Right ventricle myocardium inferior (tissue), 1 donor: ENCODE measurements around the gene SBK3. TPM values are rescaled to one million over a fixed set of nuclear protein-coding genes. Genes with fewer than 3 reads are reported as not detected.

Source experiments
- ATAC-seq: fragments of 200-7000 bp; cut with Tn5 transposase; one replicate; pipeline ENCODE4 v1.9.1; 2020; ENCODE audit warnings: mild to moderate bottlenecking, moderate library complexity
- DNase-seq: peaks from one replicate; pipeline ENCODE4 v3.0.0; 2021; ENCODE audit errors: missing footprints
- intact Hi-C: fragments of 100-400 bp; cut with DNase I; formaldehyde crosslinking; loops from one replicate; pipeline ENCODE4 v1.11.0; 2022
- total RNA-seq: library from RNA; stranded (reverse); fragmentation: NEBNext Ultra II Directional; extraction: Animal tissue kit (Norgen Biotek cat#: 25700); gene quantifications from one replicate; pipeline ENCODE4 v1.2.1, GENCODE V29; 2021
- donor health status: DM: no; HTN: yes; CAD: no; lungs with severe emphysema.

Gene SBK3
- total RNA-seq, 1 donor from 2014 or later = 17.6 TPM

GRCh38 chr19:55528030-55528803 lies 17.1 kb downstream of the SBK3 start:
- ATAC-seq (no peak), DNase-seq (no peak)
- intact Hi-C loops = no loop called here

- intact Hi-C loops = no loop called here
- ATAC-seq (no peak), DNase-seq (no peak)
Measured at GRCh38 chr19:55527197-55528029, 17.9 kb downstream of the SBK3 start.

GRCh38 chr19:55526216-55527196 lies 18.8 kb downstream of the SBK3 start:
- DNase-seq = peak; percentile 91
- intact Hi-C loops = no loop called here

GRCh38 chr19:55525289-55526101 lies 19.8 kb downstream of the SBK3 start:
- ATAC-seq (peak; percentile 65), DNase-seq (no peak)
- intact Hi-C loops = no loop called here

More at GRCh38 chr19:55526216-55527196, 18.8 kb downstream of the SBK3 start:
- peak; percentile 73 for ATAC-seq

GRCh38 chr19:55520691-55521292 lies 24.6 kb downstream of the SBK3 start:
- intact Hi-C loops = no loop called here
- ATAC-seq = no peak
- no peak for DNase-seq

GRCh38 chr19:55519451-55520311 lies 25.7 kb downstream of the SBK3 start:
- ATAC-seq = no peak
- DNase-seq = no peak
- intact Hi-C loops = loop anchor here (5.0 kb wide), 1 partner anchor 63 kb away; the partner anchor contains the start of gene ZNF579

- peak; percentile 95 for DNase-seq
- peak; percentile 98 for ATAC-seq
- intact Hi-C loops = loop anchor here (1.0 to 5.0 kb wide), 4 partner anchors 20 to 115 kb away; partner anchors contain the start of genes SBK2 and ZNF579
Measured at GRCh38 chr19:55516878-55517620, 28.3 kb downstream of the SBK3 start.

- no peak for DNase-seq
- intact Hi-C loops = no loop called here
- no peak for ATAC-seq
Measured at GRCh38 chr19:55508120-55508519, 37.2 kb downstream of the SBK3 start.

- DNase-seq = no peak
- intact Hi-C loops = loop anchor here (2.0 to 5.0 kb wide), 3 partner anchors 38 to 364 kb away; no protein-coding TSS in a partner anchor
- no peak for ATAC-seq
Measured at GRCh38 chr19:55504981-55505380, 40.4 kb downstream of the SBK3 start.

- ATAC-seq (no peak), DNase-seq (no peak)
- intact Hi-C loops = loop anchor here (2.0 to 5.0 kb wide), 3 partner anchors 37 to 363 kb away; no protein-coding TSS in a partner anchor
Measured at GRCh38 chr19:55504252-55504603, 41.1 kb downstream of the SBK3 start.

- peak; percentile 95 for DNase-seq
- ATAC-seq = peak; percentile 95
- intact Hi-C loops = loop anchor here (2.0 to 5.0 kb wide), 3 partner anchors 37 to 363 kb away; no protein-coding TSS in a partner anchor
Measured at GRCh38 chr19:55503502-55504251, 41.7 kb downstream of the SBK3 start.

GRCh38 chr19:55503157-55503501 lies 42.2 kb downstream of the SBK3 start:
- no peak for ATAC-seq
- DNase-seq = no peak
- intact Hi-C loops = loop anchor here (5.0 kb wide), 1 partner anchor 211 kb away; no protein-coding TSS in a partner anchor

- no peak for ATAC-seq
- intact Hi-C loops = loop anchor here (5.0 kb wide), 1 partner anchor 210 kb away; no protein-coding TSS in a partner anchor
- no peak for DNase-seq
Measured at GRCh38 chr19:55502197-55502952, 43.0 kb downstream of the SBK3 start.

GRCh38 chr19:55500368-55500952 lies 44.9 kb downstream of the SBK3 start:
- no peak for DNase-seq
- intact Hi-C loops = loop anchor here (5.0 kb wide), 1 partner anchor 208 kb away; no protein-coding TSS in a partner anchor
- ATAC-seq = no peak
